GM19238 (cell line): ENCODE measurements around the gene MEA1.
"Not testable (repeated sequence)": the region's sequence is repeated elsewhere in the genome, so short reads cannot be mapped to it uniquely, and the experiment has no call there.

Experiments used
- DNase-seq: peaks from one replicate; pipeline ENCODE4 v3.0.0; 2011; ENCODE audit warnings: low spot score; ENCODE audit not compliant: insufficient read length

Gene MEA1

GRCh38 chr6:43012364-43012763 is 1.4 kb downstream of the MEA1 start:
- DNase-seq = no peak

- no peak for DNase-seq
Observed at GRCh38 chr6:43011207-43011606, 2.5 kb downstream of the MEA1 start.

GRCh38 chr6:43009124-43009523 is 4.6 kb downstream of the MEA1 start:
- no peak for DNase-seq

DNA sequence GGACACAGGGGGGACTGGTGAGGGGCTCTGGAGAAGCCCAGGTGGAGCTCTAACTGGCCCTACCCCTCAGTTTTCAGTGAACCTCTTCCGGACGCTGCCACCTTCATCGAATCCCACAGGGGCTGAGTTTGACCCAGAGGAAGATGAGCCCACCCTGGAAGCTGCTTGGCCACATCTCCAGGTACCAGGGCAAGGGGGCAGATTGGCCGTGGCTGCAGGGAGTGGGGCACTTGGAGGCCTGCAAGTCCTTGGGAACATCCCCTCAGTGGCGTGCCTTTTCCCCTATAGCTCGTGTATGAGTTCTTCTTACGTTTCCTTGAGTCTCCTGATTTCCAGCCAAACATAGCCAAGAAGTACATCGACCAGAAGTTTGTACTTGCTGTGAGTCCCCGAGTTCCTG is 6.6 kb downstream of the MEA1 start:
- DNase-seq = no peak

GRCh38 chr6:43006251-43006650 is 7.5 kb downstream of the MEA1 start:
- no peak for DNase-seq

DNA sequence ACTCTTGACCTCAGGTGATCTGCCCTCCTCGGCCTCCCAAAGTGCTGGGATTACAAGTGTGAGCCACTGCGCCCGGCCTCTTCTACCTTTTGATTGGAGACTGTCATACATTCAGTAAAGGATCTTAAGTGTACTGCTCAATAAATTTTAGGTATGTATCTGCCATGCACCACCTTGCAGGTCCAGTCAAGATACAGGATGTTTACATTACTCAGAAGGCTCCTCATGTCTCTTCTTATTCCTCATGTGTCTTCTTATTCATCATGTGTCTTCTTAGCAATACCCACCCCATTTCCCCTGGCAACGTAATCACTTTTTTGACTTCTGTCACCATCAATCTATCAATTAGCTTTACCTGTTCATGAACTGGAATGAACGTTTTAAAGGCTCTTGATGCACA is 7.9 kb downstream of the MEA1 start:
- no peak for DNase-seq

GRCh38 chr6:43001843-43002242 is 11.9 kb downstream of the MEA1 start:
- DNase-seq = no peak

- DNase-seq = not testable (repeated sequence)
Observed at GRCh38 chr6:42998205-42998604, 15.5 kb downstream of the MEA1 start.

DNA sequence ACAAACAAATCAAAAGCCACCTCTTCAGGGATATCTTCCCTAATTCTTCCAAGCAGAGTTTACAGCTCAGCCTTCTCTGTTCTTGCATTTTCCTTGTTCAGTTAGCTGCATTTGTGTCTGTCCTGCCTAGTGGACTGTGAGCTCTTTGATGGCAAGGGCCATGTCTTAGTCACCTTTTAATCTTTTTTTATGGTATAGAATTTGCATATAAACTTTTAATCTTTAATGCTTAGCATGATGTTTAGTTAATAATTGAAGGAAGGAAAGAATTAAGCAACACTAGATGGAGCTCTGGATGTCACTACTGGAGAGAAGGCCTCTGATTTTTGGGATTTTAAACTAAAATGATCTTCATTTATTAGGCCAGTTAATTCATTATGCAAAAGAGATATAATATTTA is 17.2 kb downstream of the MEA1 start:
- DNase-seq = no peak

- no peak for DNase-seq
Observed at GRCh38 chr6:42993445-42993844, 20.3 kb downstream of the MEA1 start.

GRCh38 chr6:42989923-42990322 is 23.8 kb downstream of the MEA1 start:
- DNase-seq = no peak

DNA sequence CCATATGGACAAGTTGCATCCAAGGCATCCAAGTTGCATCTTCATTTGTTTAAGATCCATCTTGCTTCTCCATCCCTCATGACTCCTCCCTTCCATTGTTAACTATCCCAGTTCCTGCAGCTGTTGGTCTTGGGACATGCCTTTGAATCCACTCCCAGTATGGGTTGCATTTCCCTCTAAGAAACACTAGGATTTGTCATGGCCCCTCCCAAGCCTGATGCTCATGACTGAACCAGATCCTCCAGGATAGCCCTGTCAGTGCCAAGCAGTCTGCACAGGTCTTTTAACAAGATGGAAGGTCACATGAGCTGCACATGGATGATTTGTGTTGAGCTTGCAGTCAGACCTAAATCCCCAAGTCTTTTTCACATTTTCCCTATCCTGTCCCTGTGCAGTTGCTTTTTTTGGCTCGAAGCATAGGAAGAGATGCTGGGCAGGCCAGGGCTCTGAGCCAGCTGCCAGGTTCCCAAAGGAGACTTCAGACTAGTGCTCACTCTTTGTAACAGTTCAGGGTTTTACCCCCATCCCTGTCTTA is 25.2 kb downstream of the MEA1 start:
- DNase-seq = no peak

DNA sequence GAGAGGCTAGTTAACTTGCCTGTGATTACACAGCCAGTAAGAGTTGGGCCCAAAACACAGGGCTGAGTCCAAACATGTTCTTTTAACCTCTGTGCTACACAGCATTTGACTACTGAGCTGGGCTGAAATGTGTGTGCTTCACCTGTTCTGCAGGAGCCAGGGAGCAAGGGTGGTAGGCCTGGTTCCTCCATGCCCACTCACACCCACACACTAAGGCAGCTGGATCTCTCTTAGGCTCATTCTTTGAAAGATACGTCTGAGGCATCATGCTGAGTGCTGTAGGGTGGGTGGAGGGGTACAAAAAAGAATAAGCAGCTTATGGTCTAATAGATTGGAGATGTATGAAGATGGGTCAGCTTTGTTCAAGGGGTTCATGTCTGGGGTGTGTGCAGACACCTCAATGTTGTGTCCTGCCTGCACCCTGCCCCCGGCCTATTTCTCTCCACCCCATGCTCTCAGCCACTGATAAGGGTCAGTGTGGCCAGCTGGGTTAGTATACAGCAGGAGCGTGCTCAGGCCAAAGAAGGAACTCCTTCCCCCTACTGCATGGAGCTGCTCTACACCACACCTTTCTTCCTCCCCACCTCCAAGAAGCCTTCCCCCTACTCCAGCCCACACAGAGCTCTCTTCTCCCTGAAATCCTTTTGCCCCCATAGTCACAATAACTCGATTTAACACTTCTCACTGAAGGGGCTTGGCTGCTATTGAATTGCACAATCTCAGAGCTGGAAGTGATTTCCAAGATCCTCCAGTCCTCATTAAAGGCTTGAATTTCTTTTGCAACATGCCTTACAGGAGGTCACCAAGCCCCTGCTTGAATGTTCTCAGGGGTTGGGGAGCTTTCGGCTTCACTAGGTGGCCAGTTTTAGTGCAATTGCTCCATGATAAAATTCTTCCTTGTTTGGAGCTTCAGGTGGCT is 26.0 kb downstream of the MEA1 start:
- no peak for DNase-seq

DNA sequence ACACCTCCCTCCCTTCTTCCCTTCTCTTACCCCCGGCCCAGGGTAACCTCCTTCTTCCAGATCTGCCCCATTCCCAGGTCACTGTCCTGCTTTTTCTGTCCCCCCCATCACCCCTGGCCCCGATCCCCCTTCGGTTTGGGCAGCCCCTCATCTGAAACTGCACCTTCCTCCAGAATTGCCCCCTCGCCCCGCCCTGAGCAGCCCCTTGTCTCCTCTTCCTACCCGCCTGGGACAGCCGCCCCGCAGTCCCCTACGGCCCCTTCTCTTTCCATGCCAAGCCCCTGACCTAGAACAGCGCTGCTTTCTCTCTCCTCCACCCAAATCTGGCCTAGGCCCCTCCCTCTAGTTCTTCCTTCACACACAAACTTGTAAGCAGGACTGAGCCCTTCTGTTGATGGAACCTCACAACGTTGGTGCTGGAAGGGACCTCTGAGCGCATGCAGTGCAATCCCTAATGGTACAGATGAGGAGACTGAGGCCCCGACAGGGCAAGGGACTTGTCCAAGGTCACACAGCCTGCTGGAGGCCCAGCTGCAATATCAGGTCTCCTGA is 28.7 kb downstream of the MEA1 start:
- peak; percentile 12 for DNase-seq

DNA sequence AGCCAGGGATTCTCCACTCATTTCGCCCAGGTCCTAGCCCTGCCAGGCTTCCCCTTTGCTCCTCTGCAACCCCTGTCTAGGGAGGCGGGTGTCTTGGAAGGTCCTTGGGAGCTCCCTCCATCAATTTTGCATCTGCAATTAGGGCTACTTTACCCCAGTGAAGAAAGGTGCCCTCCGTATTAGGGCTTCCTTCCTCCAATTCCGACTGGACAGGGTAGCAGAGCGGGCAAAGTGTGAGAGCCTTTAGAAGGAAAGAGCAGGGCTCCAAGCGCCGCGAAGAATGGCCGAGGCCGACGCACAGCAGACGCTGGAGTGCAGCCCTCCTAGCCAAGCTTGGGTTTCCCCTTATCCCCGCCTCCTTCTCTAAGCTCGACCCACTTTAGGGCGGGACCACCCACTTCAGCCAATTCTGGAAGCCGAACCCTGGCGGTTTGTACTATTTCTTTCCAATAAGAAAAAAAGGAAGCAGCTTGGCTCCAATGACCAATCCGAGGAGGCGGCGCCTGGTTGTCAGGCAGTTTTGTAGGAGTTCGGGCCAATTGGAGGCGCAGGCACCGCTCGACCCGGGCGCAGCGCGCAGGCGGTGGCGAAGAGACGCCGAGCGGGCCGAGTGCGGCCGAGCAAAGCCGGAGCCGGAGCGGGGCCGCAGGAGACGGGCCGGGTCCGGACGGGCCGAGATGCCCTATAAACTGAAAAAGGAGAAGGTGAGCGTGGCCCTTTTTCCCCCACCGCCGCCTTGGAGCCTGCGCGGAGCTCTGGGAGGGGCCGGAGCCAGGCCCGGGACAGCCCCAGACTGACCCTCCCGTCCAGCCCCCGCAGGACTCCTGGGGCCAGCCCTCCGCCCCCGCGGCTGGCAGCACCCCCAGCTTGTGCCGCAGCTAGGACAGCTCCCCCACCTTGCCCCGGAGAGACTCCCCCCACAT is 29.5 kb downstream of the MEA1 start, which contains the start of gene PPP2R5D:
Gene PPP2R5D, plus strand, starts transcription at position 570 of the 923 bp plus-strand sequence. Its CDS starts 108 bp downstream, at position 678.
- peak; percentile 92 for DNase-seq

DNA sequence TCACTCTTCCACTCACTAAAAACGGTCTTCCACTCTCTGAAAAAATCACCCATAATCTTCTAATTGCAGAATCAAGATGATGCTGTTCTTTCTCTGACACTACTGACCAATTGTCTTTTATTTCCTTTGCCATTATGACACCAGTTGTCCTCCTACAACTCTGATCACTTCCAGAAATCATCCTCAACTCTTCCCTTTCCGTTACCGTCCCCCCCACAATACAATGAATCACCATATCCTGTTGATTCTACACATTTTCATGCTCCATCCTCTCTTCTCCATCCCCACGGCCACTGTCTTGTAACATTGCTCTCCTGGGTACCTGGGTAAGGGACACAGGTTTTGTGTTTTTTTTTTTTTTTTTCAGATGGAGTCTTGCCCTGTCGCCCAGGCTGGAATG is 31.9 kb downstream of the MEA1 start:
- DNase-seq = no peak

GRCh38 chr6:42979523-42980177 is 34.1 kb downstream of the MEA1 start:
- no peak for DNase-seq

- DNase-seq = peak; percentile 96
Observed at GRCh38 chr6:42978839-42979522, 34.8 kb downstream of the MEA1 start, which contains the start of gene PEX6. TSS of gene PEX6 (minus strand) at chr6:42979181. CDS start at chr6:42979150, 31 bp downstream.

GRCh38 chr6:42978487-42978838 is 35.3 kb downstream of the MEA1 start:
- no peak for DNase-seq

GRCh38 chr6:42974919-42975505 is 38.7 kb downstream of the MEA1 start:
- DNase-seq = no peak
